ENCODE data around the gene ARHGEF12. TPM values are rescaled to one million over a fixed set of nuclear protein-coding genes. Genes with fewer than 3 reads are reported as not detected.

ARHGEF12 gene
- total RNA-seq, 1 donor from 2014 or later: 71.9 TPM

- TF ChIP-seq, protein P1, sequence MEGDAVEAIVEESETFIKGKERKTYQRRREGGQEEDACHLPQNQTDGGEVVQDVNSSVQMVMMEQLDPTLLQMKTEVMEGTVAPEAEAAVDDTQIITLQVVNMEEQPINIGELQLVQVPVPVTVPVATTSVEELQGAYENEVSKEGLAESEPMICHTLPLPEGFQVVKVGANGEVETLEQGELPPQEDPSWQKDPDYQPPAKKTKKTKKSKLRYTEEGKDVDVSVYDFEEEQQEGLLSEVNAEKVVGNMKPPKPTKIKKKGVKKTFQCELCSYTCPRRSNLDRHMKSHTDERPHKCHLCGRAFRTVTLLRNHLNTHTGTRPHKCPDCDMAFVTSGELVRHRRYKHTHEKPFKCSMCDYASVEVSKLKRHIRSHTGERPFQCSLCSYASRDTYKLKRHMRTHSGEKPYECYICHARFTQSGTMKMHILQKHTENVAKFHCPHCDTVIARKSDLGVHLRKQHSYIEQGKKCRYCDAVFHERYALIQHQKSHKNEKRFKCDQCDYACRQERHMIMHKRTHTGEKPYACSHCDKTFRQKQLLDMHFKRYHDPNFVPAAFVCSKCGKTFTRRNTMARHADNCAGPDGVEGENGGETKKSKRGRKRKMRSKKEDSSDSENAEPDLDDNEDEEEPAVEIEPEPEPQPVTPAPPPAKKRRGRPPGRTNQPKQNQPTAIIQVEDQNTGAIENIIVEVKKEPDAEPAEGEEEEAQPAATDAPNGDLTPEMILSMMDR (IDR thresholded peaks at IDR 0.05): no peak
- Mint-ChIP-seq H3K27ac (ENCODE audit: unreplicated experiment) (no peak overlapping the region), H3K36me3 (ENCODE audit: low read depth) (no peaks in the 10 kb centered on the region), H3K9me3 (ENCODE audit: low read depth) (no peaks in the 10 kb centered on the region), H3K4me1 (ENCODE audit: low read depth) (peaks cover 18% of the 10 kb centered on the region), H3K4me3 (ENCODE audit: unreplicated experiment) (no peak overlapping the region), H3K27me3 (ENCODE audit: low read depth) (peaks cover 6% of the 10 kb centered on the region)
- peak; percentile 86 for DNase-seq (ENCODE audit: low spot score)
These were observed 178.4 kb downstream of the ARHGEF12 start for GRCh38 chr11:120514541-120515121.

DNA sequence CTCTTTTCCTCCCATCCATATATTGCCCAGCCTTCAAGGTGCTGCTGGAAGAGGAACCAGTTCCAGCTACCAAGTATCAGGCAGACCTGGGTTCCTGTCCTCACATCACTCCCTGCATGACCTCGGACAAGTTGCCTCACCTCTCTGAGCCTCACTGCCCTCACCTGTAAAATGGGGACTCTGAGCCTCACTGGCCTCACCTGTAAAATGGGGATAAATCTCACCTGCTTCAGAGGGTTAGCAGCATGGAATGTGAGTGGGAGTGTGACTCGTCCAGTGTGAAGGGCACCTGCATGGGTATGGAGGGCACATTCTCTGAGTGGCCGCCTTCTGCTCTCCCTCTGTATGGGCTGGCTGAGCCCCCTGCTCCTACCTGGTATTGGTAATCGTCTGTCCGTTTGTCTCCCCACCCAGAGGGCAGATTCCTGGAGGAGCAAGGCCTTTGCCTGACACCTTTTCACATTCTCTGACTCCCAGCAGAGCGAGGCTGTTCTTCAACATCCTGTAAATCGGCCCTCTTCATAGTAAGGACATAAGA lies 179.0 kb downstream of the ARHGEF12 start:
- TF ChIP-seq, protein P1 (IDR thresholded peaks at IDR 0.05): no peak
- H3K36me3 Mint-ChIP-seq (ENCODE audit: low read depth): no peaks in the 10 kb centered on the region
- DNase-seq (ENCODE audit: low spot score): peak; percentile 57
- H3K9me3 Mint-ChIP-seq (ENCODE audit: low read depth): no peaks in the 10 kb centered on the region
- peaks cover 18% of the 10 kb centered on the region for H3K4me1 Mint-ChIP-seq (ENCODE audit: low read depth)
- no peak overlapping the region for H3K27ac Mint-ChIP-seq (ENCODE audit: unreplicated experiment)
- peaks cover 3% of the 10 kb centered on the region for H3K27me3 Mint-ChIP-seq (ENCODE audit: low read depth)
- no peak overlapping the region for H3K4me3 Mint-ChIP-seq (ENCODE audit: unreplicated experiment)

DNA sequence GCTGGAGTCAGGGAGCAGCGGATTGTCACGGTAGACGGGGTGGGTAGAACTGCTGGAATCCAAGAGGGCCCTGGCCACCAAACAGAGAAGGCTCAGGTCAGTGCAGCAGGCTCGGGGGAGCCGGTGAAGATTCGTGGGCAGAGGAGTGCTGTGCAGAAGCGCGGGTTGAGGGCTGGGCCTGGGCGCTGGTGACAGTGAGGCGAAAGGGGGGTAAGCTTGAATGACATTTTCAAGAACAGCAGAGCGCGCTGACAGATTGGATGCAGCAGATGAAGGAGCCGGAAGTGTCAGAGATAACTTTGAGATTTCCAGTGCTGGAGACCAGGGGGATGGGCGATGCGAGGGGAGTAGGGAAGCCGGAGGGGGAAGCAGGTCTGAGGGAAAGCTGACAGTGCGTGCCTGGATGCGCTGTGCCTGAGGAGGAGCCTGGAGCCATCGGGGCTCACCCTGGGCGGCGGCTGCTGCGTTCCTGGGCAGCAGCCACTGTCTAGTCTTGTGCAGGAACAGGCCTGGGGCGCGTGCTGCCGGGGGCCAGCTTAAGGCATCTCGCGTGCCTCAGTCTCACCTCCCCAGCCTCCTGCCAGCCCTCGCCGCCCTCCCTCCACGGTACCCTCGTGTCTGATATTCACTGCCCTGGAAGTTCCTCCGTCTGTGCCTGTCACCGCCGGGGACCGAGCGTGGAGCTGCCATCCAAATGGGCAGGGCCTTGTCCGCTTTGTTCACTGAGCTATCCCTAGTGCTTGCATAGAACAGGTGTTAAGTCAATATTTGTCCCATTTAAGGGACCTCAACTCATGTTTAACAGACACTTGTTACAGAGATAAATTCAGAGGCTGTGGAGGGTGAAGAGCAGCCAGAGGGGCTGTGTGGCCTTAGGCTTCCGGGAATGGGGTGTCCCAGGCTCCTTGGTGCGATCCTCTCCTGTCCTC lies 180.5 kb downstream of the ARHGEF12 start:
- DNase-seq (ENCODE audit: low spot score): peak; percentile 86
- H3K27ac Mint-ChIP-seq (ENCODE audit: unreplicated experiment): peak overlapping the region; percentile 65
- TF ChIP-seq, protein P1 (IDR thresholded peaks at IDR 0.05): no peak
- no peak overlapping the region for H3K4me3 Mint-ChIP-seq (ENCODE audit: unreplicated experiment)
- no peaks in the 10 kb centered on the region for H3K9me3 Mint-ChIP-seq (ENCODE audit: low read depth)
- H3K36me3 Mint-ChIP-seq (ENCODE audit: low read depth): no peaks in the 10 kb centered on the region
- H3K4me1 Mint-ChIP-seq (ENCODE audit: low read depth): peaks cover 16% of the 10 kb centered on the region
- peaks cover 2% of the 10 kb centered on the region for H3K27me3 Mint-ChIP-seq (ENCODE audit: low read depth)

DNA sequence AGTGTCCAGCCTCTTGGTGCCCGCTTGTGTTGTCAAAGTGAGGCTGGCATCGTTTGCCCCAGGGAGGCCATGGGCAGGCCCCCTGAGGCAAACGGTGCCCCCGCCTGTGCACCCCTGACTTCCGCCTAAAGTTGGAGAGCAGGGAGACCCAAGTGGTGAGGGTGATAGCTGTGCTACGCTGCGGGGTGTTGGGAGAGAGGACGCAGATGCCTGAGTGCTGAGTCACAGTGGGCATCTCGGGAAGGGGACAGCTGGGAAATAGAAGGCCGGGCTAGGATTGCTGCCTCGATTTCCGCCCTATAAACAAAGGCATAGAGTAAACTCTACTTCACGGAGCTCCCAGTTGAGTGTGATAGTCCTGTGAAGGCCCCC lies 181.2 kb downstream of the ARHGEF12 start:
- DNase-seq (ENCODE audit: low spot score): peak; percentile 57
- Mint-ChIP-seq H3K4me3 (ENCODE audit: unreplicated experiment) (no peak overlapping the region), H3K27me3 (ENCODE audit: low read depth) (peaks cover 2% of the 10 kb centered on the region), H3K4me1 (ENCODE audit: low read depth) (peaks cover 16% of the 10 kb centered on the region), H3K36me3 (ENCODE audit: low read depth) (no peaks in the 10 kb centered on the region), H3K27ac (ENCODE audit: unreplicated experiment) (peak overlapping the region; percentile 65), H3K9me3 (ENCODE audit: low read depth) (no peaks in the 10 kb centered on the region)
- TF ChIP-seq, protein P1 (IDR thresholded peaks at IDR 0.05): no peak

DNA sequence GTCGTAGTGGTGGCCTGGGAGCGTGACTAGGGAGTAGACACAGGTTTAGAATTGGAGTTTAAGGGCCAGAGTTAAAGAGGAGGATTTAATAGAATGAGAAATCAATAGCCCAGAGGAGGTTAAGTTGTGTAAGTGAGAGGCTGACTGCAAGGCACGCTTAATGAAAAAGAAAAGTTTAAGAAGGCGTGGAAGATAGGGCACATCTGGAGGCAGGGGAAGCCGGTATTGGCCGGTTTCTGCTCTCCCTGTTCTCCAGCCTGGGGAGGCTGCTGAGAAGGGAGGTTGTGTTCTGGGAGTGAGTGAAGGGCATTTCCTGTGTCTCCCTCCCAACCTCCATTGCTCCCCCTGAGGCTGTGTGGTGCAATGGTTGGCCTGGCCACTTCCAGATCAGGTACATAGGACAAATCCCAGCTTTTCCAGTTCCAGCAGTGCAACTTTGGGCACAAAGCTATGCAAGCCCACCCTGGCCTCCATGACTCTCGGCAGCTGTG lies 181.6 kb downstream of the ARHGEF12 start:
- TF ChIP-seq, protein P1 (IDR thresholded peaks at IDR 0.05): no peak
- H3K4me1 Mint-ChIP-seq (ENCODE audit: low read depth): peaks cover 16% of the 10 kb centered on the region
- no peaks in the 10 kb centered on the region for H3K9me3 Mint-ChIP-seq (ENCODE audit: low read depth)
- peak overlapping the region; percentile 65 for H3K27ac Mint-ChIP-seq (ENCODE audit: unreplicated experiment)
- H3K4me3 Mint-ChIP-seq (ENCODE audit: unreplicated experiment): no peak overlapping the region
- peak; percentile 35 for DNase-seq (ENCODE audit: low spot score)
- peaks cover 3% of the 10 kb centered on the region for H3K27me3 Mint-ChIP-seq (ENCODE audit: low read depth)
- H3K36me3 Mint-ChIP-seq (ENCODE audit: low read depth): no peaks in the 10 kb centered on the region

Data from chondrocyte (in vitro differentiated cells).